NCI-H82 (cell line): Measurements from ENCODE around the gene CYP26A1.

Source experiments
- DNase-seq: peaks from one replicate; lab custom pipeline; 2025; lab: John Stamatoyannopoulos, UW

CYP26A1 gene

DNA sequence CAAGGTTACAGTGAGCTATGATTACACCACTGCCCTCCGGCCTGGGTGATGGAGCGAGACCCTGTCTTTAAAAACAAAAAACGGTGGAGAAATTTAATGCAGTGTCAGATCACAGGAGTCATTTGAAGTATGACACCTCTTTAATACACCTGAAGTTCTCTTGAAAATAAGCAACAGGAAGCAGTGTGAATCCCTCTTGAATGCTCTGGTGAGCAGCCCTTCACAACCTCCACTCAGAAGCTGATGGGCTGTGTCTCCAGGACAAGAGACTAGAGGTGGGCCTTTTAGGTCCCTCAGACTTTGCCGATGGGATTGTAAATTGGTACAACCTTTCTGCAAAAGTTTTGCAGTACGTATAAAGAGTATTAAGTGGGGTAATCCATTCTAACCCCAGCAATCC lies 50.1 kb downstream of the CYP26A1 start:
- no peak for DNase-seq

DNA sequence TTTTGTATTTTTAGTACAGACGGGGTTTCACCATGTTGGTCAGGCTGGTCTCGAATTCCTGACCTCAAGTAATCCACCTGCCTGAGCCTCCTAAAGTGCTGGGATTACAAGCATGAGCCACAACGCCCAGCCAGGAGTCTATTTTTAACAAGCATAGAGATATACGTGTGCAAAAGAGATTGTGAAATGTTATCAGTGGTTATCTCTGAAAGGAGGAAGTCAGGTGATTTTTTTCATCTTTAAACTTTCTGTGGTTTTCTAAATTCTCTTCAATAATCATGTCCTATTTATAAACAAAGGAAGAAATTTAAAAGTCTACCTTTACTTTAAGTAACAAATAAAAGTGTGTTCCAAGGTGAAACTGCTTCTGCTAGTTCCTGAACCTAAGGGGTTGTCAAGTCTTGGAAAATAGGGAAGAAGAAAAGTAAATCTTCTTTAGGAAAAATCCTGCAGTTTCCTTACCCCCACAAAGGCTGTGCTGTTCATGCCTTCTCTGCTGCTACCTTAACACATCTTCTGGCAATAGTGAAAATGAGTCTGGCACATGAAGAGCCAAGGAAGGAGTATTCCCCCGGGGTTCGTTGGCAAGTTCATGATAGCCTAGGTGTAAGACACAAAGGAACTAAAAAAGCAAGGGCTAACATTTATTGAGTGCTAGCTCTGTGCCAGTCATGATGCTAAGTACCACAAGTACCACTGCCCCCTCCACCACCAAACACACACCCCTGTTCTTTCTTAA lies 51.1 kb downstream of the CYP26A1 start:
- no peak for DNase-seq

DNA sequence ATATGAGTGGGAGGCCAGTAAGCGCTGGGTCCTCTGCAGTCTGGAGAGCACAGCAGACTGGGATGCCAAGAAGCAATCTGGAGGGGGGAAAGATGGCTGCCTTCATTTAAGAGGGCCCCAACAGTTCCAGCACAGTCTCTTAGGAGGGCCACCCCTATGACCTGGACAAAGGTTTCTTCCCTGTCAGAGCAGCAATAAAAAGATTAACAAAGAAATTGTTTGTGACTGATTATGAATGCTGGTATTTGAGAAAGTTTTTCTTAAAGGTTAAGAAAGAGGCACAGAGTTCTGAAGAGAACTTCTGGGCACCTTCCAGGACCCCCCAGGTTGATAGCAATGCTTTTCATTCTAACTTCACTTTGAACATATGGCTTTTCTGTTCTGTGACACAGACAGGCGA lies 52.3 kb downstream of the CYP26A1 start:
- no peak for DNase-seq

DNA sequence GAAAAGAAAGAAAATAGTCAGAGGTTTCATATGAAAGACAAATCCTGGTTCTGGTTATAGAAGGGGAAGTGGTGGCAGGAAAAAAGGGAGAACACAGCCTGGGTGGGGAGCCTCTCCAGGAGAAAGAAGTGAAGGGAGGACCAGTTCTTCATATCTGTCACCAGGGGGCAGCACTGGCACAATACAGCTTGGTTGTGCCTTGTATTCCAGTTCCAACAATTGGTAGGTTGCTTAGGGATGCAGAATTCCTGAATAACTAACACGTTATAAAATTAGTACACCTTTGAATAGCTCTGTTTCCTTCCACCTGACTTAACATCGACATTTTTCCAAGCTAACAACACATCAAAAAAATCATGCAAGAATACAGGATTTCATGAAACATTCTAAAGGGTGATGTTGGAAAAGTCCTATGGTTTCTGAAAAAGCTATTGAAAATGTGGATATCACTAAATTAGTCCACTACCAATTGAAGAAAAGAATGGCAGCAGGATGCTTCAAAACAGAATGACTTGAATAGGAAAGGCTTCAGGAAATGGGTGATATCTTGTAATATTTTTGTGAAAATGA lies 52.9 kb downstream of the CYP26A1 start:
- peak; percentile 18 for DNase-seq
